NB4 (cell line): ENCODE measurements around the gene MRPS14.
A peak's percentile ranks its signal among the peaks of the same experiment; 100 is the strongest.

Experiments
- DNase-seq: peaks from one replicate; pipeline ENCODE4 v3.0.0; 2010; ENCODE audit warnings: low read depth
- H3K4me3 ChIP-seq: one replicate; pipeline ENCODE4 v1.5.1; 2011; ENCODE audit warnings: mild to moderate bottlenecking, low read depth, low read length, moderate library complexity
- CTCF ChIP-seq: IDR thresholded peaks from one replicate; pipeline ENCODE4 v1.5.1; 2012; ENCODE audit warnings: low read depth, low read length
- MAX ChIP-seq: IDR thresholded peaks from 2 replicates; pipeline ENCODE4 v1.6.1; 2011; ENCODE audit warnings: low read depth, low read length
- MYC ChIP-seq: IDR thresholded peaks from 2 replicates; pipeline ENCODE4 v1.6.1; 2011; ENCODE audit warnings: low read depth, low read length
- POLR2A ChIP-seq: IDR thresholded peaks from 2 replicates; pipeline ENCODE4 v1.6.1; 2011; ENCODE audit warnings: mild to moderate bottlenecking; ENCODE audit not compliant: insufficient read length; ENCODE audit errors: extremely low read depth

The MRPS14 gene

GRCh38 chr1:175009532-175009931 lies 13.7 kb downstream of the MRPS14 start:
- no peak for DNase-seq
- TF ChIP-seq MAX (no peak), POLR2A (no peak), CTCF (no peak), MYC (no peak)
- no peak overlapping the region for H3K4me3 ChIP-seq

GRCh38 chr1:175005085-175005783 lies 18.0 kb downstream of the MRPS14 start:
- TF ChIP-seq MAX (no peak), MYC (no peak), POLR2A (no peak), CTCF (no peak)
- H3K4me3 ChIP-seq, result peak overlapping the region; percentile 26
- DNase-seq, result no peak

GRCh38 chr1:175003521-175003920 lies 19.7 kb downstream of the MRPS14 start:
- peak overlapping the region; percentile 96 for H3K4me3 ChIP-seq
- DNase-seq, result no peak
- no peak for TF ChIP-seq MYC

- DNase-seq, result no peak
- peak overlapping the region; percentile 96 for H3K4me3 ChIP-seq
- TF ChIP-seq MYC, result no peak
- TF ChIP-seq CTCF, result no peak
- TF ChIP-seq MAX, result no peak
- TF ChIP-seq POLR2A, result no peak
These were observed 20.2 kb downstream of the MRPS14 start for GRCh38 chr1:175002910-175003517.

GRCh38 chr1:175000697-175001187 lies 22.5 kb downstream of the MRPS14 start:
- peak; percentile 37 for DNase-seq
- TF ChIP-seq POLR2A (no peak), MAX (no peak), CTCF (no peak), MYC (no peak)
- H3K4me3 ChIP-seq, result peak overlapping the region; percentile 96

GRCh38 chr1:174999936-175000696 lies 23.1 kb downstream of the MRPS14 start, which contains the start of gene CACYBP:
Gene CACYBP (plus strand): TSS chr1:174999947. CDS start chr1:175000181, 234 bp downstream.
- peak within 1 kb of the TSS; percentile 96 for H3K4me3 ChIP-seq
- DNase-seq, result peak; percentile 60
- TF ChIP-seq MAX, result peak; percentile 76
- no peak for TF ChIP-seq CTCF
- peak; percentile 48 for TF ChIP-seq POLR2A
- peak; percentile 89 for TF ChIP-seq MYC
